A549 (cell line): Measurements from ENCODE around the gene IREB2. TPM values are rescaled to one million over a fixed set of nuclear protein-coding genes. Genes with fewer than 3 reads are reported as not detected.

Experiments
- ATAC-seq, 2 experiments: fragments of 200-7000 bp in 1 of 2; fragments of >200 bp in 1 of 2; cut with Nextera tagmentation in 1 of 2; cut with Tn5 transposase in 1 of 2; 3 replicates each; pipeline versions ENCODE4 v1.8.0 to v1.9.1; 2018 to 2020; ENCODE audit warnings: mild to moderate bottlenecking in 1 of 2, moderate library complexity in 1 of 2
- CTCF ChIA-PET: fragments of 300-600 bp; sonication (Branson Sonifier 250); formaldehyde crosslinking; extraction: SDS; loops from one replicate; lab custom pipeline; 2021; ENCODE audit warnings: antibody characterized with exemption, inconsistent platforms; lab: Yijun Ruan, JAX
- POLR2A ChIA-PET: fragments of 350-600 bp; formaldehyde crosslinking; extraction: SDS; loops from one replicate; lab custom pipeline; 2021; ENCODE audit warnings: antibody characterized with exemption, inconsistent platforms; lab: Yijun Ruan, JAX
- DNase-seq, 2 experiments: peaks; one replicate each; pipeline versions ENCODE4 v3.0.0 to v3.0.0-alpha.2; 2011 to 2016; ENCODE audit warnings: low read depth in 1 of 2, low spot score in 1 of 2
- FAIRE-seq: peaks from 2 replicates; lab custom pipeline; 2011; peaks lifted over from hg19 to GRCh38; lab: Jason Lieb, UNC
- H3K27ac ChIP-seq, 2 experiments: fragments of >200 bp; sonication (Bioruptor Twin); formaldehyde crosslinking; 3 replicates each; pipeline ENCODE4 v1.5.1; 2016 to 2017
- H3K4me1 ChIP-seq: fragments of >200 bp; sonication (Bioruptor Twin); formaldehyde crosslinking; 3 replicates; pipeline ENCODE4 v1.6.1; 2016
- H3K4me2 ChIP-seq: fragments of >200 bp; sonication (Bioruptor Twin); formaldehyde crosslinking; 3 replicates; pipeline ENCODE4 v1.6.1; 2016
- H3K4me3 ChIP-seq: fragments of >200 bp; sonication (Bioruptor Twin); formaldehyde crosslinking; 3 replicates; pipeline ENCODE4 v1.5.1; 2016
- H3K9me3 ChIP-seq: fragments of >200 bp; sonication (Bioruptor Twin); formaldehyde crosslinking; 3 replicates; pipeline ENCODE4 v1.6.1; 2016
- ATOH8 ChIP-seq: fragments of 250-450 bp; sonication (Bioruptor Pico); IDR thresholded peaks from 2 replicates; pipeline ENCODE4 v1.5.0; 2020; ENCODE audit warnings: low read depth, mild to moderate bottlenecking, moderate library complexity
- BHLHE40 ChIP-seq: IDR thresholded peaks from 2 replicates; pipeline ENCODE4 v1.6.1; 2012; ENCODE audit warnings: low read depth, low read length, inconsistent platforms
- CEBPB ChIP-seq, 2 experiments: fragments of >200 bp in 1 of 2; sonication (Bioruptor Twin) in 1 of 2; formaldehyde crosslinking in 1 of 2; IDR thresholded peaks; 2 replicates each; pipeline ENCODE4 v1.6.1; 2012 to 2016
- CHD2 ChIP-seq: fragments of 150-350 bp; IDR thresholded peaks from 2 replicates; pipeline ENCODE4 v1.6.1; 2014; ENCODE audit warnings: low read length; ENCODE audit not compliant: partially characterized antibody
- CHD4 ChIP-seq: fragments of 200-600 bp; sonication (generic); IDR thresholded peaks from 2 replicates; pipeline ENCODE4 v1.6.1; 2016; ENCODE audit warnings: antibody characterized with exemption, mild to moderate bottlenecking, borderline replicate concordance
- ESRRA ChIP-seq: fragments of 150-350 bp; IDR thresholded peaks from 2 replicates; pipeline ENCODE4 v1.6.1; 2014; ENCODE audit warnings: mild to moderate bottlenecking, low read length, borderline replicate concordance
- FOSB ChIP-seq: fragments of 250-450 bp; sonication (Bioruptor Pico); IDR thresholded peaks from 2 replicates; pipeline ENCODE4 v1.5.0; 2020; ENCODE audit warnings: mild to moderate bottlenecking, moderate library complexity
- GATA3 ChIP-seq: IDR thresholded peaks from 2 replicates; pipeline ENCODE4 v1.6.1; 2012; ENCODE audit warnings: borderline replicate concordance
- HMGXB4 ChIP-seq: fragments of 250-450 bp; sonication (Bioruptor Pico); IDR thresholded peaks from 2 replicates; pipeline ENCODE4 v1.5.0; 2021; ENCODE audit warnings: mild to moderate bottlenecking, moderate library complexity, borderline replicate concordance
- HOXA7 ChIP-seq: fragments of 250-450 bp; sonication (Bioruptor Pico); IDR thresholded peaks from 2 replicates; pipeline ENCODE4 v1.5.0; 2020; ENCODE audit warnings: mild to moderate bottlenecking, moderate library complexity
- HOXB13 ChIP-seq: fragments of 250-450 bp; sonication (Bioruptor Pico); IDR thresholded peaks from 2 replicates; pipeline ENCODE4 v1.5.0; 2020; ENCODE audit warnings: low read depth, mild to moderate bottlenecking, moderate library complexity
- HOXB5 ChIP-seq: fragments of 250-450 bp; sonication (Bioruptor Pico); IDR thresholded peaks from 2 replicates; pipeline ENCODE4 v1.5.0; 2020; ENCODE audit warnings: mild to moderate bottlenecking, moderate library complexity
- JUN ChIP-seq, 2 experiments: fragments of >200 bp; sonication (Bioruptor Twin); formaldehyde crosslinking; IDR thresholded peaks; 2 replicates in 1 of 2; 3 replicates in 1 of 2; pipeline ENCODE4 v1.6.1; 2016 to 2017
- MAFK ChIP-seq: fragments of 450-650 bp; IDR thresholded peaks from 2 replicates; pipeline ENCODE4 v1.6.1; 2014; ENCODE audit not compliant: partially characterized antibody
- MAZ ChIP-seq: fragments of 150-350 bp; IDR thresholded peaks from 2 replicates; pipeline ENCODE4 v1.6.1; 2014; ENCODE audit warnings: antibody characterized with exemption, low read depth, low read length, borderline replicate concordance
- NFE2L2 ChIP-seq: fragments of 150-350 bp; conservative IDR thresholded peaks from 2 replicates; pipeline ENCODE4 v1.6.1; 2014; ENCODE audit warnings: low read length
- NPAS2 ChIP-seq: fragments of 250-450 bp; sonication (Bioruptor Pico); IDR thresholded peaks from 2 replicates; pipeline ENCODE4 v1.8.0; 2022; ENCODE audit warnings: mild to moderate bottlenecking, moderate library complexity, borderline replicate concordance
- NR3C1 ChIP-seq: fragments of >200 bp; sonication (Bioruptor Twin); formaldehyde crosslinking; IDR thresholded peaks from 3 replicates; pipeline ENCODE4 v1.6.1; 2017
- RFX5 ChIP-seq: fragments of 450-650 bp; IDR thresholded peaks from 2 replicates; pipeline ENCODE4 v1.7.1; 2014; ENCODE audit warnings: antibody characterized with exemption, mild to moderate bottlenecking, moderate library complexity
- RNF2 ChIP-seq: fragments of 200-600 bp; sonication (generic); IDR thresholded peaks from 2 replicates; pipeline ENCODE4 v1.6.1; 2016; ENCODE audit warnings: low read depth, mild to moderate bottlenecking, antibody characterized with exemption, moderate library complexity, borderline replicate concordance
- SMC3 ChIP-seq: fragments of >200 bp; sonication (Bioruptor Twin); formaldehyde crosslinking; IDR thresholded peaks from 3 replicates; pipeline ENCODE4 v1.6.1; 2018; ENCODE audit warnings: inconsistent platforms
- TFCP2L1 ChIP-seq: fragments of 250-450 bp; sonication (Bioruptor Pico); IDR thresholded peaks from 2 replicates; pipeline ENCODE4 v1.5.0; 2021; ENCODE audit warnings: mild to moderate bottlenecking
- TP53 ChIP-seq: fragments of 250-450 bp; sonication (Bioruptor Pico); IDR thresholded peaks from 2 replicates; pipeline ENCODE4 v1.5.0; 2021; ENCODE audit warnings: mild to moderate bottlenecking, moderate library complexity
- USF2 ChIP-seq: fragments of 450-650 bp; IDR thresholded peaks from 2 replicates; pipeline ENCODE4 v1.6.1; 2014; ENCODE audit warnings: antibody characterized with exemption
- ZNF302 ChIP-seq: fragments of 250-450 bp; sonication (Bioruptor Pico); IDR thresholded peaks from 2 replicates; pipeline ENCODE4 v1.9.0; 2021; ENCODE audit warnings: inconsistent platforms, mild to moderate bottlenecking, moderate library complexity
- WGBS: methylation state at CpG from one replicate; pipeline ENCODE4 v1.1.6; 2017; ENCODE audit errors: missing lambda C conversion rate; 5-methylcytosine and 5-hydroxymethylcytosine counted together
- polyA plus RNA-seq, 4 experiments: library from polyadenylated mRNA; depleted of rRNA in 3 of 4; stranded (reverse); fragments of >200 nt; fragmentation: RNase III in 1 of 4; extraction: RNeasy Plus Mini Kit Qiagen cat#74134 plus additional on column Dnase treatment in 1 of 4; gene quantifications; 2 replicates in 3 of 4; 3 replicates in 1 of 4; pipeline ENCODE4 v1.2.3, GENCODE V29; 2011 to 2017
- TF ChIP-seq, protein P1 (sequence below): fragments of 200-600 bp; sonication (generic); IDR thresholded peaks from 2 replicates; pipeline ENCODE4 v1.6.1; 2016; ENCODE audit warnings: antibody characterized with exemption, mild to moderate bottlenecking, moderate library complexity

IREB2 gene
- polyA plus RNA-seq, 2 of the 4 experiments (the other 2 are of a cell fraction) = 37.3 to 78.1 TPM

GRCh38 chr15:78427953-78428352 is 10.1 kb upstream of the IREB2 start:
- no peak overlapping the region for H3K27ac ChIP-seq
- POLR2A ChIA-PET = interaction anchor here (3.4 kb wide), 1 partner anchor 10 kb away, joined by 15 read pairs; the partner anchor contains the start of gene IREB2
- H3K9me3 ChIP-seq = no peaks in the 10 kb centered on the region
- no peak for ATAC-seq
- no peak for DNase-seq
- CTCF ChIA-PET = interaction anchor here (0.9 to 6.1 kb wide), 8 partner anchors 9 to 297 kb away, joined by 3 to 49 read pairs (median 4); partner anchors contain the start of gene SKIC8
- TF ChIP-seq FOSB (CRISPR knock-in tag) = no peak
- TF ChIP-seq HOXB13 (CRISPR knock-in tag) = no peak
- no peak for TF ChIP-seq RFX5
- TF ChIP-seq MAZ = no peak
- TF ChIP-seq ESRRA = no peak
- TF ChIP-seq NR3C1 = no peak
- TF ChIP-seq HOXA7 (CRISPR knock-in tag) = no peak
- TF ChIP-seq CHD2 = no peak
- TF ChIP-seq TFCP2L1 (CRISPR knock-in tag) = no peak
- TF ChIP-seq CEBPB (IDR thresholded peaks at IDR 0.05) = no peak
- TF ChIP-seq NPAS2 (CRISPR knock-in tag) = no peak
- no peak for TF ChIP-seq TP53
- TF ChIP-seq HOXB5 (CRISPR knock-in tag) = no peak
- FAIRE-seq = no peak
- H3K4me3 ChIP-seq = no peak overlapping the region
- H3K4me1 ChIP-seq = no peaks in the 10 kb centered on the region
- no peak overlapping the region for H3K4me2 ChIP-seq

DNA sequence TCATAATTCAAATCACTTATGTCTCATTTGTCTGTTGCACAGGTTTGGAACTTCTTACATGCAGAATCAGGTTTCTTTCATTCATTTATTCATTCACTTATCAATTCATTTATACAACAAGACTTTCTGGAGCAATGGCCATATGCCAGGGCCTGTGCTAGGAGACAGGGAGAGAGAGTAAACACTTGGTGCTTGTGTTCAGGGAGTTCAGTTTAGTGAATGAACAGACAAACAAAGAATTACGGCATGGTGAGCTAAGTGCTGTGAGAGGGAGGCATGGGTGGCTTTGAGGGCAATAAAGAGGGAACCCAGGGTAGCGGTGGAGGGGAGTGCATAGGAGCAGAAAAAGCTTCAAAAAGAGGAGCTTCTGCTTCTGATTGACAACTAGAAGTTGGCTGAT is 8.5 kb upstream of the IREB2 start:
- ChIA-PET POLR2A (interaction anchor here (3.4 kb wide), 1 partner anchor 8 kb away, joined by 15 read pairs; the partner anchor contains the start of gene IREB2), CTCF (interaction anchor here (0.9 to 6.1 kb wide), 6 partner anchors 8 to 130 kb away, joined by 3 to 49 read pairs (median 3); partner anchors contain the start of genes IREB2 and SKIC8)
- H3K4me3 ChIP-seq = no peak overlapping the region
- H3K9me3 ChIP-seq = no peaks in the 10 kb centered on the region
- ATAC-seq = no peak
- no peak overlapping the region for H3K27ac ChIP-seq
- H3K4me2 ChIP-seq = no peak overlapping the region
- no peak for TF ChIP-seq GATA3
- no peak for TF ChIP-seq USF2
- no peak for TF ChIP-seq RNF2
- no peak for TF ChIP-seq MAFK
- TF ChIP-seq, protein P1, sequence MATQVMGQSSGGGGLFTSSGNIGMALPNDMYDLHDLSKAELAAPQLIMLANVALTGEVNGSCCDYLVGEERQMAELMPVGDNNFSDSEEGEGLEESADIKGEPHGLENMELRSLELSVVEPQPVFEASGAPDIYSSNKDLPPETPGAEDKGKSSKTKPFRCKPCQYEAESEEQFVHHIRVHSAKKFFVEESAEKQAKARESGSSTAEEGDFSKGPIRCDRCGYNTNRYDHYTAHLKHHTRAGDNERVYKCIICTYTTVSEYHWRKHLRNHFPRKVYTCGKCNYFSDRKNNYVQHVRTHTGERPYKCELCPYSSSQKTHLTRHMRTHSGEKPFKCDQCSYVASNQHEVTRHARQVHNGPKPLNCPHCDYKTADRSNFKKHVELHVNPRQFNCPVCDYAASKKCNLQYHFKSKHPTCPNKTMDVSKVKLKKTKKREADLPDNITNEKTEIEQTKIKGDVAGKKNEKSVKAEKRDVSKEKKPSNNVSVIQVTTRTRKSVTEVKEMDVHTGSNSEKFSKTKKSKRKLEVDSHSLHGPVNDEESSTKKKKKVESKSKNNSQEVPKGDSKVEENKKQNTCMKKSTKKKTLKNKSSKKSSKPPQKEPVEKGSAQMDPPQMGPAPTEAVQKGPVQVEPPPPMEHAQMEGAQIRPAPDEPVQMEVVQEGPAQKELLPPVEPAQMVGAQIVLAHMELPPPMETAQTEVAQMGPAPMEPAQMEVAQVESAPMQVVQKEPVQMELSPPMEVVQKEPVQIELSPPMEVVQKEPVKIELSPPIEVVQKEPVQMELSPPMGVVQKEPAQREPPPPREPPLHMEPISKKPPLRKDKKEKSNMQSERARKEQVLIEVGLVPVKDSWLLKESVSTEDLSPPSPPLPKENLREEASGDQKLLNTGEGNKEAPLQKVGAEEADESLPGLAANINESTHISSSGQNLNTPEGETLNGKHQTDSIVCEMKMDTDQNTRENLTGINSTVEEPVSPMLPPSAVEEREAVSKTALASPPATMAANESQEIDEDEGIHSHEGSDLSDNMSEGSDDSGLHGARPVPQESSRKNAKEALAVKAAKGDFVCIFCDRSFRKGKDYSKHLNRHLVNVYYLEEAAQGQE = no peak
- no peak for TF ChIP-seq NFE2L2
- TF ChIP-seq SMC3 = no peak
- no peak for TF ChIP-seq BHLHE40
- TF ChIP-seq ESRRA = no peak
- TF ChIP-seq HOXA7 (CRISPR knock-in tag) = no peak
- TF ChIP-seq HMGXB4 = no peak
- no peak for TF ChIP-seq JUN (IDR thresholded peaks at IDR 0.05)
- TF ChIP-seq ATOH8 (CRISPR knock-in tag) = no peak
- no peak for TF ChIP-seq MAZ
- TF ChIP-seq ZNF302 (CRISPR knock-in tag) = no peak
- TF ChIP-seq CHD4 = no peak
- TF ChIP-seq, all 56 proteins: peak for 0
- DNase-seq = no peak
- WGBS = 32% methylated on average over 2 of the region's 2 CpGs
- no peaks in the 10 kb centered on the region for H3K4me1 ChIP-seq
- no peak for FAIRE-seq
